Activated gamma-delta T cell treated with anti-CD3 and anti-CD28 coated beads, Interleukin-2, amount 50 U/mL, for 16 hours (primary cell): ENCODE data around the gene ACER2.
"Not testable (repeated sequence)": the region's sequence is repeated elsewhere in the genome, so short reads cannot be mapped to it uniquely, and the experiment has no call there.

Source experiments
- DNase-seq: peaks from one replicate; pipeline ENCODE4 v3.0.0-alpha.2; 2020; ENCODE audit warnings: low read depth

ACER2 gene

GRCh38 chr9:19408693-19409400 lies at the start of gene ACER2:
Gene ACER2, plus strand, starts transcription at chr9:19409009. Its CDS starts 76 bp downstream, at chr9:19409085.
- peak; percentile 89 for DNase-seq

GRCh38 chr9:19369107-19369506 lies 39.7 kb upstream of the ACER2 start:
- no peak for DNase-seq

GRCh38 chr9:19371942-19372341 lies 36.9 kb upstream of the ACER2 start:
- DNase-seq, result no peak

GRCh38 chr9:19372567-19372966 lies 36.2 kb upstream of the ACER2 start:
- no peak for DNase-seq

- DNase-seq, result no peak
These were observed 35.3 kb upstream of the ACER2 start for GRCh38 chr9:19373527-19373926.

GRCh38 chr9:19375538-19375937 lies 33.3 kb upstream of the ACER2 start:
- DNase-seq, result no peak

GRCh38 chr9:19376931-19377330 lies 31.9 kb upstream of the ACER2 start:
- no peak for DNase-seq

- DNase-seq, result no peak
These were observed 30.6 kb upstream of the ACER2 start for GRCh38 chr9:19378164-19378563.

- no peak for DNase-seq
These were observed 30.2 kb upstream of the ACER2 start for GRCh38 chr9:19378647-19379046.

GRCh38 chr9:19379283-19379682 lies 29.5 kb upstream of the ACER2 start:
- DNase-seq, result no peak

- peak; percentile 34 for DNase-seq
These were observed 29.1 kb upstream of the ACER2 start for GRCh38 chr9:19379697-19380046.

- no peak for DNase-seq
These were observed 28.1 kb upstream of the ACER2 start for GRCh38 chr9:19380826-19381075.

GRCh38 chr9:19381656-19382055 lies 27.2 kb upstream of the ACER2 start:
- no peak for DNase-seq

GRCh38 chr9:19385212-19385611 lies 23.6 kb upstream of the ACER2 start:
- not testable (repeated sequence) for DNase-seq

- no peak for DNase-seq
These were observed 22.9 kb upstream of the ACER2 start for GRCh38 chr9:19385786-19386501.

- DNase-seq, result no peak
These were observed 22.2 kb upstream of the ACER2 start for GRCh38 chr9:19386502-19387044.

GRCh38 chr9:19387317-19387716 lies 21.5 kb upstream of the ACER2 start:
- no peak for DNase-seq

- not testable (repeated sequence) for DNase-seq
These were observed 19.3 kb upstream of the ACER2 start for GRCh38 chr9:19389539-19389938.

- no peak for DNase-seq
These were observed 11.0 kb upstream of the ACER2 start for GRCh38 chr9:19397845-19398244.

GRCh38 chr9:19403231-19403630 lies 5.6 kb upstream of the ACER2 start:
- not testable (repeated sequence) for DNase-seq

- no peak for DNase-seq
These were observed 4.3 kb upstream of the ACER2 start for GRCh38 chr9:19404283-19405075.

GRCh38 chr9:19405771-19406170 lies 3.0 kb upstream of the ACER2 start:
- no peak for DNase-seq

GRCh38 chr9:19408316-19408692 lies 505 bp upstream of the ACER2 start:
- no peak for DNase-seq
